Ovary (tissue), 9 donors: ENCODE data around the gene NFIA. TPM values are rescaled to one million over a fixed set of nuclear protein-coding genes. Genes with fewer than 3 reads are reported as not detected.

Experiments
- DNase-seq, 5 donors: peaks; one replicate each; pipeline ENCODE4 v3.0.0-alpha.2; 2019 to 2020
- H3K27ac ChIP-seq, 2 donors: fragments of 200-600 bp; one replicate each; pipeline versions ENCODE4 v1.5.1 to v1.8.0; 2019 to 2022
- H3K27me3 ChIP-seq: fragments of 200-600 bp; one replicate; pipeline ENCODE4 v1.8.0; 2022
- H3K36me3 ChIP-seq: fragments of 200-600 bp; sonication (generic); one replicate; pipeline ENCODE4 v1.5.1; 2019
- H3K4me1 ChIP-seq: one replicate; pipeline ENCODE4 v1.8.1; 2013; ENCODE audit warnings: mild to moderate bottlenecking, moderate library complexity; ENCODE audit not compliant: insufficient read depth
- H3K4me3 ChIP-seq: fragments of 200-600 bp; sonication (generic); one replicate; pipeline ENCODE4 v1.5.1; 2017
- H3K9me3 ChIP-seq, 2 donors: fragments of 200-600 bp in 1 of 2; sonication (generic) in 1 of 2; one replicate each; pipeline versions ENCODE4 v1.5.1 to v1.8.1; 2013 to 2019; ENCODE audit warnings: mild to moderate bottlenecking in 1 of 2, moderate library complexity in 1 of 2
- EP300 ChIP-seq: sonication (generic); formaldehyde crosslinking; IDR thresholded peaks from one replicate; pipeline ENCODE4 v1.6.1; 2017; ENCODE audit warnings: antibody characterized with exemption
- POLR2A ChIP-seq: fragments of 450-650 bp; IDR thresholded peaks from one replicate; pipeline ENCODE4 v1.6.1; 2017; ENCODE audit warnings: antibody characterized with exemption, mild to moderate bottlenecking, moderate library complexity
- WGBS, 3 donors: extraction: QIAGEN DNeasy Blood & Tissue Kit in 1 of 3; methylation state at CpG; one replicate each; pipeline versions ENCODE4 v1.1.5 to v1.1.7; 2013 to 2017; 5-methylcytosine and 5-hydroxymethylcytosine counted together
- intact Hi-C, 4 donors: fragments of 100-400 bp; cut with DNase I; formaldehyde crosslinking; loops; one replicate each; pipeline versions ENCODE4 v1.11.0 to v1.15.1; 2022 to 2023
- polyA plus RNA-seq, 2 donors: library from polyadenylated mRNA; stranded (reverse); fragments of 200-250 nt in 1 of 2; fragments of 350-450 nt in 1 of 2; fragmentation: Illumina TruSeq in 1 of 2; extraction: RNeasy Lipid Tissue Mini Kit (QIAGEN cat#74804) in 1 of 2; gene quantifications; one replicate each; pipeline ENCODE4 v1.2.3, GENCODE V29; 2013 to 2014
- total RNA-seq, 7 donors: library from RNA; depleted of rRNA in 2 of 7; stranded (reverse); fragments of >200 nt in 2 of 7; fragmentation: NEBNext Ultra II Directional in 3 of 7; extraction: Animal tissue kit (Norgen Biotek cat#: 25700) in 3 of 7; gene quantifications; one replicate each; pipeline versions ENCODE4 v1.1.0 to v1.2.4, GENCODE V29; 2016 to 2023
- TF ChIP-seq, protein P1 (sequence below), 3 donors: fragments of 450-650 bp in 2 of 3; fragments of 200-600 bp in 1 of 3; IDR thresholded peaks; one replicate each; pipeline versions ENCODE4 v1.5.1 to v1.8.0; 2016 to 2022; ENCODE audit warnings: antibody characterized with exemption in 3 of 3, mild to moderate bottlenecking in 1 of 3
- donor health status: DM: no; HTN: no; CAD: no; lungs with moderate emphysema.
- donor health status: DM: no; HTN: no; CAD: no.
- donor health status: Bipolar disorder and iron deficiency.
- donor health status: DM: yes; HTN: yes; CAD: no.
- donor health status: DM: no; HTN: no; CAD: no.
- donor health status: DM: yes; HTN: yes; CAD: no.

Gene NFIA
- total and polyA plus RNA-seq, 9 donors, result 11.8 to 115 (median 80.9) TPM

- 21 to 29% (median 29%) methylated on average over 2 of the region's 2 CpGs for WGBS, 3 donors
- intact Hi-C loops, result loop anchor here in 1 of 4 donors (10.0 kb wide), 1 partner anchor 100 kb away; no protein-coding TSS in a partner anchor
- no peak overlapping the region for H3K27ac ChIP-seq
Measured at GRCh38 chr1:61344696-61345095, 262.3 kb downstream of the NFIA start.

DNA sequence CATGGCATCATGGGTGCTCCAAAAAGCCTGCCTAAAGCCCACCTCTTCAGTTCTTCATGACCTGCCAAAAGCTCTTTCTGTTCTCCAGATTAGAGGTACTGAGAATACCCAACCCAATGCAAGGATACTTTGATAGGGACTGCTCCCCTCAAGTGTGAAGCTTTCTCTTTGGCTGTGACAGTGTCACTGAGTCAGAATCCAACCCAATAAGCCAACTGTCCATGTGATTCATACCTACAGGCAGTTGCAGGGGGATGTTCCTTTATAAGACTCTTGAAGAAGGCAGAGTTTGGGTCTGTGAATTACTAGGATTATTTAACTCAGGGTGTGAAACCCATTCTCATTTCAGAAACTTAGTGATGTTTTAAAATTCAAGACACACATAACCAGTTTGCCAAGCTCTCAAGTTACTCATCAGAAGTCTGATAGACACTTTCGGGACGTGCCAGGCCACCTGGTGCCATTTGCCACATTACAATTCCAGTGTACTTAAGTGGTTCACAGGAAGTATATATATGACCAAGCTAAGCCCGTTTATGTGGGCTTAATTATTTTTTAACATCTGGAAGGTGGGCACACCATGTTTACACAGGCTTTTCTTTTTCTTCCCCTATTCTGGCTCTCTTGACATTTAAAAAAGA, 265.8 kb downstream of the NFIA start:
- Histone ChIP-seq H3K27me3 (no peaks in the 10 kb centered on the region), H3K4me1 (peaks cover 4% of the 10 kb centered on the region), H3K4me3 (no peak overlapping the region), H3K36me3 (no peaks in the 10 kb centered on the region), H3K27ac (no peak overlapping the region), H3K9me3 (no peaks in the 10 kb centered on the region)
- intact Hi-C loops, result loop anchor here in 1 of 4 donors (10.0 kb wide), 1 partner anchor 97 kb away; no protein-coding TSS in a partner anchor
- TF ChIP-seq, protein P1, sequence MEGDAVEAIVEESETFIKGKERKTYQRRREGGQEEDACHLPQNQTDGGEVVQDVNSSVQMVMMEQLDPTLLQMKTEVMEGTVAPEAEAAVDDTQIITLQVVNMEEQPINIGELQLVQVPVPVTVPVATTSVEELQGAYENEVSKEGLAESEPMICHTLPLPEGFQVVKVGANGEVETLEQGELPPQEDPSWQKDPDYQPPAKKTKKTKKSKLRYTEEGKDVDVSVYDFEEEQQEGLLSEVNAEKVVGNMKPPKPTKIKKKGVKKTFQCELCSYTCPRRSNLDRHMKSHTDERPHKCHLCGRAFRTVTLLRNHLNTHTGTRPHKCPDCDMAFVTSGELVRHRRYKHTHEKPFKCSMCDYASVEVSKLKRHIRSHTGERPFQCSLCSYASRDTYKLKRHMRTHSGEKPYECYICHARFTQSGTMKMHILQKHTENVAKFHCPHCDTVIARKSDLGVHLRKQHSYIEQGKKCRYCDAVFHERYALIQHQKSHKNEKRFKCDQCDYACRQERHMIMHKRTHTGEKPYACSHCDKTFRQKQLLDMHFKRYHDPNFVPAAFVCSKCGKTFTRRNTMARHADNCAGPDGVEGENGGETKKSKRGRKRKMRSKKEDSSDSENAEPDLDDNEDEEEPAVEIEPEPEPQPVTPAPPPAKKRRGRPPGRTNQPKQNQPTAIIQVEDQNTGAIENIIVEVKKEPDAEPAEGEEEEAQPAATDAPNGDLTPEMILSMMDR (IDR thresholded peaks at IDR 0.05), result no peak
- TF ChIP-seq EP300 (no peak), POLR2A (no peak)
- 87 to 94% (median 89%) methylated on average over 3 of the region's 3 CpGs for WGBS, 3 donors
- DNase-seq, result no peak

More at GRCh38 chr1:61344696-61345095, 262.3 kb downstream of the NFIA start:
- no peak overlapping the region for H3K4me3 ChIP-seq
- H3K36me3 ChIP-seq, result no peaks in the 10 kb centered on the region
- peaks cover 4% of the 10 kb centered on the region for H3K4me1 ChIP-seq
- no peak for DNase-seq
- H3K27me3 ChIP-seq, result no peaks in the 10 kb centered on the region
- no peak for TF ChIP-seq EP300
- TF ChIP-seq, protein P1 (IDR thresholded peaks at IDR 0.05), result no peak
- TF ChIP-seq POLR2A, result no peak
- H3K9me3 ChIP-seq, result no peaks in the 10 kb centered on the region

- Histone ChIP-seq H3K4me1 (peaks cover 1% of the 10 kb centered on the region), H3K27me3 (no peaks in the 10 kb centered on the region), H3K4me3 (no peak overlapping the region), H3K27ac (no peak overlapping the region), H3K36me3 (no peaks in the 10 kb centered on the region), H3K9me3 (no peaks in the 10 kb centered on the region)
- intact Hi-C loops, result no loop called here
- TF ChIP-seq EP300 (no peak), POLR2A (no peak)
- TF ChIP-seq, protein P1 (IDR thresholded peaks at IDR 0.05), result no peak
- DNase-seq, result no peak
- 81 to 83% (median 81%) methylated on average over 3 of the region's 3 CpGs for WGBS, 3 donors
Measured at GRCh38 chr1:61352845-61353435, 270.6 kb downstream of the NFIA start.

DNA sequence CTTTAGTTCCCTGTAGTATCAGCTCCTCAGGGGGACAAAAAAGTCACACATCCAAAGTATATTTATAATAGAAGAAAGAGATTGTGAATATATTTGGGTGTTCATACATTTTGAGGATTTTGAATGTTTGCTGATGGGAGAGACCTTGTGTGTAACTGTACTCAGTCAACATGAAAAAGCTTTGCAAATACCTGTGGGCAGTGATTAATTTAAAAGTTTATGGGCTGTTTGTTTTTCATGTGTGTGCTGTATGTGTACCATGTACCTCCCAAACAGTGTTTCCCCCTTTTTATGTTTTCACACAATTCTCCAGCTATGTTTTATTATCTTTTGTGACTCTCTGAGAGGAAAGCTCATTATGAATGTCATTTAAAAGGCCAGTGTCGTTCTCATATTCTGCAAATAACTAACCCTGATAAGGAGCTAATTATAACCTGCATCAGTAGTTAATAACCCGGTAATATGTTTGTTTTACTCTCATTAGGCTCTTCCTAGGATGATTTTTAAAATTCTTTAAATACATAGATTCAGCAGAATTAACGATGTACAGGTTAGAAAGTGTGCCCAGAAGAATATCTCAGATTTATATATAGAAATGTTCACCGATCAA, 271.5 kb downstream of the NFIA start:
- TF ChIP-seq EP300, result no peak
- TF ChIP-seq, protein P1 (IDR thresholded peaks at IDR 0.05), result no peak
- TF ChIP-seq POLR2A, result no peak
- Histone ChIP-seq H3K9me3 (no peaks in the 10 kb centered on the region), H3K4me3 (no peak overlapping the region), H3K36me3 (no peaks in the 10 kb centered on the region), H3K4me1 (peaks cover 1% of the 10 kb centered on the region), H3K27ac (no peak overlapping the region), H3K27me3 (no peaks in the 10 kb centered on the region)
- intact Hi-C loops, result no loop called here
- DNase-seq, result no peak
- WGBS, 3 donors, result 63% methylated on average over 4 of the region's 4 CpGs
